Bronchial epithelial cell (primary cell): ENCODE data around the gene NTPCR. TPM values are rescaled to one million over a fixed set of nuclear protein-coding genes. Genes with fewer than 3 reads are reported as not detected.

Source experiments
- DNase-seq: peaks from one replicate; pipeline ENCODE4 v3.0.0-alpha.2; 2010; ENCODE audit warnings: low read depth
- FAIRE-seq: peaks from 2 replicates; lab custom pipeline; 2011; peaks lifted over from hg19 to GRCh38; lab: Jason Lieb, UNC
- H3K27me3 ChIP-seq: 2 replicates; pipeline ENCODE4 v1.5.1; 2011; ENCODE audit warnings: low read length; ENCODE audit not compliant: control insufficient read depth, insufficient read depth
- H3K36me3 ChIP-seq: 2 replicates; pipeline ENCODE4 v1.5.1; 2011; ENCODE audit warnings: low read length; ENCODE audit not compliant: control insufficient read depth, insufficient read depth
- H3K4me3 ChIP-seq: 2 replicates; pipeline ENCODE4 v1.5.1; 2011; ENCODE audit warnings: mild to moderate bottlenecking, low read depth, low read length, control low read depth
- total RNA-seq: library from RNA; depleted of rRNA; stranded (reverse); fragments of >200 nt; gene quantifications from 2 replicates; pipeline ENCODE4 v1.2.1, GENCODE V29; 2014
- TF ChIP-seq, protein P1 (sequence below): IDR thresholded peaks from 2 replicates; pipeline ENCODE4 v1.5.1; 2011; ENCODE audit warnings: mild to moderate bottlenecking, moderate library complexity, low read length, control low read depth, inconsistent platforms; ENCODE audit not compliant: insufficient read depth, severe bottlenecking

Gene NTPCR
- total RNA-seq, 1 donor from 2014 or later: 13.4 TPM

GRCh38 chr1:232932486-232933425 lies 17.7 kb upstream of the NTPCR start:
- DNase-seq (no peak), FAIRE-seq (no peak)
- TF ChIP-seq, protein P1, sequence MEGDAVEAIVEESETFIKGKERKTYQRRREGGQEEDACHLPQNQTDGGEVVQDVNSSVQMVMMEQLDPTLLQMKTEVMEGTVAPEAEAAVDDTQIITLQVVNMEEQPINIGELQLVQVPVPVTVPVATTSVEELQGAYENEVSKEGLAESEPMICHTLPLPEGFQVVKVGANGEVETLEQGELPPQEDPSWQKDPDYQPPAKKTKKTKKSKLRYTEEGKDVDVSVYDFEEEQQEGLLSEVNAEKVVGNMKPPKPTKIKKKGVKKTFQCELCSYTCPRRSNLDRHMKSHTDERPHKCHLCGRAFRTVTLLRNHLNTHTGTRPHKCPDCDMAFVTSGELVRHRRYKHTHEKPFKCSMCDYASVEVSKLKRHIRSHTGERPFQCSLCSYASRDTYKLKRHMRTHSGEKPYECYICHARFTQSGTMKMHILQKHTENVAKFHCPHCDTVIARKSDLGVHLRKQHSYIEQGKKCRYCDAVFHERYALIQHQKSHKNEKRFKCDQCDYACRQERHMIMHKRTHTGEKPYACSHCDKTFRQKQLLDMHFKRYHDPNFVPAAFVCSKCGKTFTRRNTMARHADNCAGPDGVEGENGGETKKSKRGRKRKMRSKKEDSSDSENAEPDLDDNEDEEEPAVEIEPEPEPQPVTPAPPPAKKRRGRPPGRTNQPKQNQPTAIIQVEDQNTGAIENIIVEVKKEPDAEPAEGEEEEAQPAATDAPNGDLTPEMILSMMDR: no peak
- Histone ChIP-seq H3K36me3 (no peaks in the 10 kb centered on the region), H3K4me3 (no peak overlapping the region), H3K27me3 (no peaks in the 10 kb centered on the region)

DNA sequence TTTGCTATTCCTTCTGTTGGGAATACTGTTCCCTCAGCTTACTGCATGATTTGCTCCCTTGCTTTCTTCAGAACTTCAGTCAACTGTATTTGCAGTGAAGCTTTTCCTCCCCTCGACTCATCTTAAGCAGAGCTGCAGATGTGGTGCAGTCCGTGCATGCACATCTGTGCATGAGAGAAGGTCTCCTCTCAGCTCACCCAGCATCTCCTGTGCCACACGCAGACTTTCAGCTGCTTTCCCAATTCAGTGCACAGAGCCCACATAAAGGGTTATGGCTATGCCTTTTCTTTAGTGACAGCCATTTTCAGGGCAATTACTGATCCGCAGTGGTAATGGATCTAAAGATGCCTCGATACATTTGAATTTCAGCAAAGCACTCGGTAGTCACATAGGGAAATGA lies 13.5 kb upstream of the NTPCR start:
- Histone ChIP-seq H3K27me3 (no peaks in the 10 kb centered on the region), H3K4me3 (no peak overlapping the region), H3K36me3 (no peaks in the 10 kb centered on the region)
- TF ChIP-seq, protein P1: no peak
- DNase-seq (no peak), FAIRE-seq (no peak)

- no peak for FAIRE-seq
- H3K4me3 ChIP-seq: no peak overlapping the region
- no peak for DNase-seq
- TF ChIP-seq, protein P1: no peak
- no peaks in the 10 kb centered on the region for H3K36me3 ChIP-seq
- no peaks in the 10 kb centered on the region for H3K27me3 ChIP-seq
These were observed 12.6 kb upstream of the NTPCR start for GRCh38 chr1:232937741-232938375.

GRCh38 chr1:232938926-232939325 lies 11.5 kb upstream of the NTPCR start:
- no peak for FAIRE-seq
- TF ChIP-seq, protein P1: no peak

DNA sequence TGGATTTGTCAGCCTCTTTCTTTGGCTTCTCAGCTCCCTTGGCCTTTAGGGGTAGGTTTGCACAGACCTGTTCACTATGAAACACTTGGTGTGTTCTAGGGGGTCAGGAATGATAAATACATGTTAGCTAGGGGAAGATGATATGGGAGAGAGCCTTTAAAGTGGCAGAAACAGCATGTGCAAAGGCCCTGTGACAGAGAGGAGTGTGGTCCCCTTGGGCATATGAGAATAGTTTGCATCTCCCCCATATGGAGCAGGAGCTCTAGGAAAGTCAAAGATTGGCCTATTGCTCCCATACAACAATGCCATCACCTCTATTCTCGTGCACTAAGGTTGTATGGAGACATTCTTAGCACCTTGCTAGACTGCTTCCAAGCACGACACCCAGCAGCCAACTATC lies 10.7 kb upstream of the NTPCR start:
- no peak for FAIRE-seq
- TF ChIP-seq, protein P1: no peak

More at GRCh38 chr1:232938926-232939325, 11.5 kb upstream of the NTPCR start:
- H3K27me3 ChIP-seq: no peaks in the 10 kb centered on the region
- no peaks in the 10 kb centered on the region for H3K36me3 ChIP-seq
- no peak overlapping the region for H3K4me3 ChIP-seq
- no peak for DNase-seq

More for the DNA sequence above, 10.7 kb upstream of the NTPCR start:
- no peak overlapping the region for H3K4me3 ChIP-seq
- H3K36me3 ChIP-seq: no peaks in the 10 kb centered on the region
- no peak for DNase-seq
- no peaks in the 10 kb centered on the region for H3K27me3 ChIP-seq
